ENCODE data around the gene PPP1R12A. TPM values are rescaled to one million over a fixed set of nuclear protein-coding genes. Genes with fewer than 3 reads are reported as not detected.

PPP1R12A gene
- total and polyA plus RNA-seq, 9 of the 15 experiments (the other 6 are each of a cell fraction or from before 2014, with no cell fraction given) = 26.4 to 119 (median 53.3) TPM

DNA sequence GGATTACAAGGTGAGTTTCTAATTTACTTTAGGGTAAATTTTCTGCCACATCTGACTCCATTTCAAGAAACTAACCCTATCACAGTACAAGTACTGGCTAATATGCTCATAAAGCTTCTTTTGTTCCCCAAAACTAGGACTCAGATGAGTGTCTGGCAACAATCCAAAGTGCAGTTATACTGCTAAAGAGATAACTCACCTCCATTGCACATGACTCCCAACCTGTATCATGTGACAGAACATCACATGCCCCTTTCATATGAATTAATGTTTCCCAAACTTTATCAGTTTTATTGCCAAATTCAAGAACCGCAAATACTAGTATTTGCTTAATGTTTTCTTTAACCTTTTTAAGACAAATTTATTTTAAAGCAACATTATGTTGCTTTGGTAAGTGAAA lies 3.9 kb upstream of the PPP1R12A start:
- BruUV-seq (replicated peaks) = no TSS peak
- 75% methylated on average over 1 of the region's 1 CpG for WGBS (ENCODE audit: insufficient coverage, low coverage, missing lambda C conversion rate)
- no peaks in the 10 kb centered on the region for H4K20me1 ChIP-seq (replicated peaks; ENCODE audit: control insufficient read depth, insufficient read depth, low read length)
- peaks cover 3 to 11% of the 10 kb centered on the region in 2 experiments; a peak in 3 of 5 replicates for H3K4me1 ChIP-seq (replicated peaks in 1 of 2; ENCODE audit: control insufficient read depth in 2 of 2, insufficient read depth in 2 of 2, low read length in 2 of 2)
- no peak for ATAC-seq
- CTCF ChIA-PET (ENCODE audit: low intra/inter-chr PET ratio) = no interaction called here
- FAIRE-seq = no peak
- H3K9me3 ChIP-seq (replicated peaks; ENCODE audit: control insufficient read depth, insufficient read depth, low read depth, low read length) = no peaks in the 10 kb centered on the region
- H3K36me3 ChIP-seq (ENCODE audit: control insufficient read depth, insufficient read depth, low read length) = no peaks in the 10 kb centered on the region; the same call in 2 of the 3 replicates
- peak in 1 of 4 experiments; percentile 65 for DNase-seq (ENCODE audit: extremely low read depth in 1 of 4, low spot score in 3 of 4)
- no peaks in the 10 kb centered on the region for H3K9me1 ChIP-seq (ENCODE audit: control insufficient read depth, insufficient read depth, low read length)
- in situ Hi-C loops (cut with MboI) (no loop called here), intact Hi-C loops (cut with micrococcal nuclease) (loop anchor here (10.0 kb wide), 1 partner anchor 154 kb away; no protein-coding TSS in a partner anchor)
- no peak overlapping the region for H3K9ac ChIP-seq (ENCODE audit: insufficient read depth in 1 of 2, low read depth in 2 of 2, low read length in 2 of 2)
- peaks cover 34% of the 10 kb centered on the region for H3K79me2 ChIP-seq (ENCODE audit: control insufficient read depth, insufficient read depth, low read length)
- H3K27me3 ChIP-seq (ENCODE audit: control insufficient read depth in 2 of 2, insufficient read depth in 2 of 2, low read length in 2 of 2) = no peaks in the 10 kb centered on the region
- POLR2A ChIA-PET = no interaction called here
- no peak overlapping the region for H3K4me3 ChIP-seq
- peak overlapping the region; percentile 19; the same call in 1 of the 3 replicates for H3K27ac ChIP-seq (ENCODE audit: extremely low read depth, low read depth, low read length)
- no peak overlapping the region for H3K4me2 ChIP-seq (ENCODE audit: insufficient read depth, low read length)
- no peak overlapping the region for H2AFZ ChIP-seq (ENCODE audit: low read depth, low read length)
- TF ChIP-seq SOX6 (IDR thresholded peaks at IDR 0.05) = peak; percentile 28; the same call in 1 of the 2 replicates
- TF ChIP-seq, protein P1, sequence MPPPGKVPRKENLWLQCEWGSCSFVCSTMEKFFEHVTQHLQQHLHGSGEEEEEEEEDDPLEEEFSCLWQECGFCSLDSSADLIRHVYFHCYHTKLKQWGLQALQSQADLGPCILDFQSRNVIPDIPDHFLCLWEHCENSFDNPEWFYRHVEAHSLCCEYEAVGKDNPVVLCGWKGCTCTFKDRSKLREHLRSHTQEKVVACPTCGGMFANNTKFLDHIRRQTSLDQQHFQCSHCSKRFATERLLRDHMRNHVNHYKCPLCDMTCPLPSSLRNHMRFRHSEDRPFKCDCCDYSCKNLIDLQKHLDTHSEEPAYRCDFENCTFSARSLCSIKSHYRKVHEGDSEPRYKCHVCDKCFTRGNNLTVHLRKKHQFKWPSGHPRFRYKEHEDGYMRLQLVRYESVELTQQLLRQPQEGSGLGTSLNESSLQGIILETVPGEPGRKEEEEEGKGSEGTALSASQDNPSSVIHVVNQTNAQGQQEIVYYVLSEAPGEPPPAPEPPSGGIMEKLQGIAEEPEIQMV (tag; conservative IDR thresholded peaks at IDR 0.05; ENCODE audit: low read depth) = no peak
- peak; percentile 58; the same call in 1 of the 2 replicates for TF ChIP-seq TOE1 (IDR thresholded peaks at IDR 0.05; ENCODE audit: borderline replicate concordance)
- TF ChIP-seq TOE1 (CRISPR knock-in tag; IDR thresholded peaks at IDR 0.05; ENCODE audit: borderline replicate concordance, low read depth) = no peak
- TF ChIP-seq, protein P2, sequence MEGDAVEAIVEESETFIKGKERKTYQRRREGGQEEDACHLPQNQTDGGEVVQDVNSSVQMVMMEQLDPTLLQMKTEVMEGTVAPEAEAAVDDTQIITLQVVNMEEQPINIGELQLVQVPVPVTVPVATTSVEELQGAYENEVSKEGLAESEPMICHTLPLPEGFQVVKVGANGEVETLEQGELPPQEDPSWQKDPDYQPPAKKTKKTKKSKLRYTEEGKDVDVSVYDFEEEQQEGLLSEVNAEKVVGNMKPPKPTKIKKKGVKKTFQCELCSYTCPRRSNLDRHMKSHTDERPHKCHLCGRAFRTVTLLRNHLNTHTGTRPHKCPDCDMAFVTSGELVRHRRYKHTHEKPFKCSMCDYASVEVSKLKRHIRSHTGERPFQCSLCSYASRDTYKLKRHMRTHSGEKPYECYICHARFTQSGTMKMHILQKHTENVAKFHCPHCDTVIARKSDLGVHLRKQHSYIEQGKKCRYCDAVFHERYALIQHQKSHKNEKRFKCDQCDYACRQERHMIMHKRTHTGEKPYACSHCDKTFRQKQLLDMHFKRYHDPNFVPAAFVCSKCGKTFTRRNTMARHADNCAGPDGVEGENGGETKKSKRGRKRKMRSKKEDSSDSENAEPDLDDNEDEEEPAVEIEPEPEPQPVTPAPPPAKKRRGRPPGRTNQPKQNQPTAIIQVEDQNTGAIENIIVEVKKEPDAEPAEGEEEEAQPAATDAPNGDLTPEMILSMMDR (IDR thresholded peaks at IDR 0.05 in 2 of 3, conservative IDR thresholded peaks at IDR 0.05 in 1 of 3; ENCODE audit: insufficient read depth in 2 of 3, low read depth in 1 of 3, low read length in 3 of 3) = no peak
- TF ChIP-seq NFIC (IDR thresholded peaks at IDR 0.05) = peak; percentile 88
- TF ChIP-seq HCFC1 (IDR thresholded peaks at IDR 0.05; ENCODE audit: low read depth, low read length) = no peak
- TF ChIP-seq, protein P3, sequence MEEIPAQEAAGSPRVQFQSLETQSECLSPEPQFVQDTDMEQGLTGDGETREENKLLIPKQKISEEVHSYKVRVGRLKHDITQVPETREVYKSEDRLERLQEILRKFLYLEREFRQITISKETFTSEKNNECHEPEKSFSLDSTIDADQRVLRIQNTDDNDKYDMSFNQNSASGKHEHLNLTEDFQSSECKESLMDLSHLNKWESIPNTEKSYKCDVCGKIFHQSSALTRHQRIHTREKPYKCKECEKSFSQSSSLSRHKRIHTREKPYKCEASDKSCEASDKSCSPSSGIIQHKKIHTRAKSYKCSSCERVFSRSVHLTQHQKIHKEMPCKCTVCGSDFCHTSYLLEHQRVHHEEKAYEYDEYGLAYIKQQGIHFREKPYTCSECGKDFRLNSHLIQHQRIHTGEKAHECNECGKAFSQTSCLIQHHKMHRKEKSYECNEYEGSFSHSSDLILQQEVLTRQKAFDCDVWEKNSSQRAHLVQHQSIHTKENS (CRISPR knock-in tag; IDR thresholded peaks at IDR 0.05) = no peak
- no peak for TF ChIP-seq MAFK (IDR thresholded peaks at IDR 0.05; ENCODE audit: low read length)
- TF ChIP-seq, protein P4, sequence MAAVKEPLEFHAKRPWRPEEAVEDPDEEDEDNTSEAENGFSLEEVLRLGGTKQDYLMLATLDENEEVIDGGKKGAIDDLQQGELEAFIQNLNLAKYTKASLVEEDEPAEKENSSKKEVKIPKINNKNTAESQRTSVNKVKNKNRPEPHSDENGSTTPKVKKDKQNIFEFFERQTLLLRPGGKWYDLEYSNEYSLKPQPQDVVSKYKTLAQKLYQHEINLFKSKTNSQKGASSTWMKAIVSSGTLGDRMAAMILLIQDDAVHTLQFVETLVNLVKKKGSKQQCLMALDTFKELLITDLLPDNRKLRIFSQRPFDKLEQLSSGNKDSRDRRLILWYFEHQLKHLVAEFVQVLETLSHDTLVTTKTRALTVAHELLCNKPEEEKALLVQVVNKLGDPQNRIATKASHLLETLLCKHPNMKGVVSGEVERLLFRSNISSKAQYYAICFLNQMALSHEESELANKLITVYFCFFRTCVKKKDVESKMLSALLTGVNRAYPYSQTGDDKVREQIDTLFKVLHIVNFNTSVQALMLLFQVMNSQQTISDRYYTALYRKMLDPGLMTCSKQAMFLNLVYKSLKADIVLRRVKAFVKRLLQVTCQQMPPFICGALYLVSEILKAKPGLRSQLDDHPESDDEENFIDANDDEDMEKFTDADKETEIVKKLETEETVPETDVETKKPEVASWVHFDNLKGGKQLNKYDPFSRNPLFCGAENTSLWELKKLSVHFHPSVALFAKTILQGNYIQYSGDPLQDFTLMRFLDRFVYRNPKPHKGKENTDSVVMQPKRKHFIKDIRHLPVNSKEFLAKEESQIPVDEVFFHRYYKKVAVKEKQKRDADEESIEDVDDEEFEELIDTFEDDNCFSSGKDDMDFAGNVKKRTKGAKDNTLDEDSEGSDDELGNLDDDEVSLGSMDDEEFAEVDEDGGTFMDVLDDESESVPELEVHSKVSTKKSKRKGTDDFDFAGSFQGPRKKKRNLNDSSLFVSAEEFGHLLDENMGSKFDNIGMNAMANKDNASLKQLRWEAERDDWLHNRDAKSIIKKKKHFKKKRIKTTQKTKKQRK (IDR thresholded peaks at IDR 0.05; ENCODE audit: borderline replicate concordance, low read depth, low read length) = no peak
- TF ChIP-seq, protein P5, sequence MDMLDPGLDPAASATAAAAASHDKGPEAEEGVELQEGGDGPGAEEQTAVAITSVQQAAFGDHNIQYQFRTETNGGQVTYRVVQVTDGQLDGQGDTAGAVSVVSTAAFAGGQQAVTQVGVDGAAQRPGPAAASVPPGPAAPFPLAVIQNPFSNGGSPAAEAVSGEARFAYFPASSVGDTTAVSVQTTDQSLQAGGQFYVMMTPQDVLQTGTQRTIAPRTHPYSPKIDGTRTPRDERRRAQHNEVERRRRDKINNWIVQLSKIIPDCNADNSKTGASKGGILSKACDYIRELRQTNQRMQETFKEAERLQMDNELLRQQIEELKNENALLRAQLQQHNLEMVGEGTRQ (CRISPR knock-in tag; IDR thresholded peaks at IDR 0.05) = peak; percentile 64

Data from K562 (cell line).